Epithelial cell of esophagus (primary cell): ENCODE results near the gene FIG4.
"Not testable (repeated sequence)": the region's sequence is repeated elsewhere in the genome, so short reads cannot be mapped to it uniquely, and the experiment has no call there.

Source experiments
- DNase-seq: peaks from one replicate; pipeline ENCODE4 v3.0.0; 2010; ENCODE audit warnings: low read depth
- H3K4me3 ChIP-seq: 2 replicates; pipeline ENCODE4 v1.5.1; 2011; ENCODE audit warnings: mild to moderate bottlenecking, low read length, control low read depth
- CTCF ChIP-seq: IDR thresholded peaks from 2 replicates; pipeline ENCODE4 v1.5.1; 2011; ENCODE audit warnings: low read depth, mild to moderate bottlenecking, low read length, control low read depth, inconsistent platforms; ENCODE audit not compliant: insufficient read depth; ENCODE audit errors: missing control alignments

Gene FIG4

GRCh38 chr6:109840796-109841195 lies 149.7 kb downstream of the FIG4 start:
- no peak overlapping the region for H3K4me3 ChIP-seq
- DNase-seq = no peak
- TF ChIP-seq CTCF = no peak

DNA sequence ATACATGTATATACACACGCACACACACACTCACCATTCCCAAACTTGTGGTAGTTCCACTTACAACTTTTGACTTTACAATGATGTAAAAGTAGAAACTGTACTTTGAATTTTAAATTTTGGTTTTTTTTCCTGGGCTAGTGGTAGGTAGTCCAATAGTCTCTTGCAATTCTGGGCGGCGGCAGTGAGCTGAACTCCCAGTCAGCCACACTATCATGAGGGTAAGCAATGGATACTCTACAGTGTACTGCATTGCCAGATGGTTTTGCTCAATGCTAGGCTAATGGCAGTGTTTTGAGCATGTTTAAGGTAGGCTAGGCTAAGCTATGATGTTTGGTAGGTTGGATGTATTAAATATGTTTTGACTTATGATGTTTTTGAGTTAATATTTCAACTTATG lies 150.8 kb downstream of the FIG4 start:
- DNase-seq = no peak
- no peak overlapping the region for H3K4me3 ChIP-seq
- TF ChIP-seq CTCF = no peak

DNA sequence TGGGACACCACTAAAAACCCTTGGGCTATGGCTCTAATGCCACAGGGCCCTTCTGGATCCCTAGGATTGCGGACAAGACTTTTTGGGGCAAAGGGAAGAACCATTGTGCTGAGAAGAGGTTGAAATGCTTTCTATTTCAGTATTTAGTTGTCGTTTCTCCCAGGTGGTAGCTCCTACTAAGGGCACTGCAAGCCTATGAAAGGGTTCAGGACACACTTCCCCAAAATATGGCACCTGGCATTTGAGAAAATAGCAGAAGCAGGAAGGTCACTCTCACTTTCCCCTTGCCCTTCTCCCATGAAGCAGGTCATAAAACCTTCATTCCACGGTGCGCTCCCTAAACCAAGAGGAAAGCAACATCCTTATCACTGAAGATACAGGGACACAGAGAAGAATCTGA lies 161.6 kb downstream of the FIG4 start:
- no peak for DNase-seq
- H3K4me3 ChIP-seq = no peak overlapping the region
- TF ChIP-seq CTCF = no peak

DNA sequence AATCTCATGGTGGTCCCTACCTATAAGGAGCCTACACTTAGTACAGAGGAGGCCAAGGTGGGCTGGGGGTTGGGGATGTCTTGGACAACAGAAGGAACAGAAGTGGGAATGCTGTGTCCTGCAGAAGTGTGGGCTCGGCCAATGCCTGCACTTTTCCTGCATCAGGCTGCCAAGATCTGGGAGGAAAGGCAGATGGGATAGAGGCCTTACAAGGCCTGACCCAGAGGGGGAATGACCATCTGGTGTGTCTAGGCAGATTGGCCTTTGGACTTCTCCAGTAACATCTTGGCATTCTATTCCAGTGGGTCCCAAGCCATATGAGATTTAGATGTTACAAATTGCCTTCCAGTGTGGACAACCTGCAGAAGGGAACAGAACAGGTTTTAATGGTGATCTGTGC lies 162.3 kb downstream of the FIG4 start:
- no peak for DNase-seq
- H3K4me3 ChIP-seq = no peak overlapping the region
- no peak for TF ChIP-seq CTCF

GRCh38 chr6:109853951-109854350 lies 162.9 kb downstream of the FIG4 start:
- no peak overlapping the region for H3K4me3 ChIP-seq
- no peak for DNase-seq
- TF ChIP-seq CTCF = no peak

DNA sequence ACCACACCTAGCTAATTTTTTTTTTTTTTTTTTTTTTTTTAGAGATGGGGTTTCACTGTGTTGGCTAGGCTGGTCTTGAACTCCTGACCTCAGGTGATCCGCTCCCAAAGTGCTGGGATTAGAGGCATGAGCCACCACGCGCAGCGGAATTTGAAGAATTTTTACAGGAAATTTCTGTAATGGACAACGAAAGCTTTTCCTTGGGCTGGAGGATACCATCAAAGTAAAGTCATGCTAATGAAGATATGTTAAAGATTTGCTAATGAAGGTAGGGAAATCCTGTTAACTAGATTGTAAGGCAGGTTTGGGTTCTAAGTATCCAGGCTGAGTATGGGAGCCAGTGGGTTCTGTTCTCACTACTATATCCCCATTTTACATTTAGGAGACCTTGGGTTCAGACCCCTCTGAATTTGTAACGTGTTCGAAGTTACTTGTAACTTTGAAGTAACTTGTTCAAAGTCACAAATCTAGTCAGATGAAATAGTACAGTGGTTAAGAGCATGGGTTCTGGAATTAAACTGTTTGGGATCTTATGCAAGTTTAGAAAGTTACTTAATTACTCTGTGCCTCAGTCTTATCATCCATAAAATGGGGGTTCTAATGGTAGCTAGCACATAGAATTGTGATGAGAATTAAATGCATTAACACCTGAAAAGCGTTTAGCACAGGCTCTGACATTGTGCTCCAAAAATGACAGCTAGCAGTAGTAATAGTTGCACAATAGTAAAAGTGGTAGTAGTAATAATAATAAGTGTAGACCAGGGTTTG lies 163.6 kb downstream of the FIG4 start:
- no peak for DNase-seq
- TF ChIP-seq CTCF = no peak
- H3K4me3 ChIP-seq = no peak overlapping the region

DNA sequence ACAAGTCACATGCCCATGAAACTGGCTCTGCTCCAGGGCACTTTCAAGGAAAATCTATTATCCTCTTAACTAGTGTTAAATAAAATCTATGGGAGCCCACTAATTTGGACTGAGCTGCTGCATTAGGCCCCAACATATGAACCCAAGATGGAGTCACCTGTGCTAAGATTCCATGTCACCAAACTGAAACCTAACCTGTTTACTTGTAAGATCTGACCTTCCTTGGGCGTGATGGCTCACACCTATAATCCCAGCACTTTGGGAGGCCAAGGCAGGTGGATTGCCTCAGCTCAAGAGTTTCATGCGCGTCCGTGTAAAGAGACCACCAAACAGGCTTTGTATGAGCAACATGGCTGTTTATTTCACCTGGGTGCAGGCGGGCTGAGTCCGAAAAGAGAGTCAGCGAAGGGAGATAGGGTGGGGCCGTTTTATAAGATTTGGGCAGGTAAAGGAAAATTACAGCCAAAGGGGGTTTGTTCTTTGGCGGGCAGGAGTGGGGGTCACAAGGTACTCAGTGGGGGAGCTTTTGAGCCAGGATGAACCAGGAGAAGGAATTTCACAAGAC lies 164.5 kb downstream of the FIG4 start:
- DNase-seq, H3K4me3 ChIP-seq: not testable (repeated sequence)
